GM12878 (cell line): ENCODE data around the gene SVIP. TPM values are rescaled to one million over a fixed set of nuclear protein-coding genes. Genes with fewer than 3 reads are reported as not detected.

Experiments used
- ATAC-seq: fragments of 200-7000 bp; cut with Tn5 transposase; 3 replicates; pipeline ENCODE4 v1.9.1; 2020; ENCODE audit warnings: mild to moderate bottlenecking, moderate library complexity
- BruUV-seq: library from RNA; stranded (reverse); fragments of 400-500 nt; replicated peaks from 2 replicates; lab custom pipeline; 2021; lab: Mats Ljungman, UMichigan
- CTCF ChIA-PET: fragments of 300-600 bp; sonication (Branson Sonifier 250); formaldehyde crosslinking; extraction: SDS; loops from one replicate; lab custom pipeline; 2021; ENCODE audit warnings: inconsistent platforms; lab: Yijun Ruan, JAX
- POLR2A ChIA-PET: fragments of 350-600 bp; formaldehyde crosslinking; extraction: SDS; loops from one replicate; lab custom pipeline; 2021; ENCODE audit warnings: inconsistent platforms; lab: Charles Lee
- RAD21 ChIA-PET: fragments of 300-600 bp; sonication (Branson Sonifier 250); formaldehyde crosslinking; loops from one replicate; lab custom pipeline; 2023; ENCODE audit warnings: antibody characterized with exemption; ENCODE audit not compliant: unreplicated experiment; lab: Charles Lee
- SMC1A ChIA-PET: fragments of 300-600 bp; sonication (Branson Sonifier 250); formaldehyde crosslinking; loops from one replicate; lab custom pipeline; 2023; ENCODE audit not compliant: unreplicated experiment, uncharacterized antibody; lab: Charles Lee
- DNase-seq: peaks from one replicate; pipeline ENCODE4 v3.0.0-alpha.2; 2011; ENCODE audit warnings: low read depth, low spot score
- FAIRE-seq: peaks from 3 replicates; lab custom pipeline; 2011; peaks lifted over from hg19 to GRCh38; lab: Jason Lieb, UNC
- H2AFZ ChIP-seq: 2 replicates; pipeline ENCODE4 v1.6.0; 2011; ENCODE audit warnings: low read depth, low read length, control low read depth; ENCODE audit not compliant: control insufficient read depth
- H3K27ac ChIP-seq: 2 replicates; pipeline ENCODE4 v1.5.1; 2011; ENCODE audit warnings: control low read depth; ENCODE audit not compliant: control insufficient read depth, insufficient read depth
- H3K27me3 ChIP-seq, 2 experiments: replicated peaks in 1 of 2; 2 replicates each; pipeline versions ENCODE4 v1.6.0 to v1.6.1; 2011; ENCODE audit warnings: low read length in 1 of 2; ENCODE audit not compliant: control insufficient read depth in 2 of 2, insufficient read depth in 2 of 2
- H3K36me3 ChIP-seq, 2 experiments: 2 replicates each; pipeline ENCODE4 v1.5.1; 2011; ENCODE audit warnings: low read length in 1 of 2; ENCODE audit not compliant: control insufficient read depth in 2 of 2, insufficient read depth in 2 of 2
- H3K4me1 ChIP-seq: 2 replicates; pipeline ENCODE4 v1.6.1; 2011; ENCODE audit warnings: mild to moderate bottlenecking, low read length, moderate library complexity, mixed read lengths; ENCODE audit not compliant: control insufficient read depth, insufficient read depth
- H3K4me2 ChIP-seq: 2 replicates; pipeline ENCODE4 v1.6.0; 2011; ENCODE audit warnings: control low read depth; ENCODE audit not compliant: control insufficient read depth, insufficient read depth
- H3K4me3 ChIP-seq: fragments of 200-600 bp; sonication (generic); 2 replicates; pipeline ENCODE4 v1.5.1; 2016
- H3K79me2 ChIP-seq: 2 replicates; pipeline ENCODE4 v1.6.0; 2011; ENCODE audit warnings: low read length; ENCODE audit not compliant: control insufficient read depth, insufficient read depth
- H3K9ac ChIP-seq: 2 replicates; pipeline ENCODE4 v1.8.0; 2011; ENCODE audit warnings: low read length, control low read depth, mixed read lengths; ENCODE audit not compliant: control insufficient read depth, insufficient read depth
- H3K9me3 ChIP-seq: replicated peaks from 3 replicates; pipeline ENCODE4 v1.5.1; 2011; ENCODE audit warnings: mild to moderate bottlenecking, low read length; ENCODE audit not compliant: control insufficient read depth, insufficient read depth
- H4K20me1 ChIP-seq: 2 replicates; pipeline ENCODE4 v1.6.0; 2011; ENCODE audit not compliant: control insufficient read depth, insufficient read depth
- ETV6 ChIP-seq, 2 experiments: fragments of 450-650 bp in 1 of 2; IDR thresholded peaks in 1 of 2; conservative IDR thresholded peaks in 1 of 2; 2 replicates each; pipeline ENCODE4 v1.6.1; 2014; ENCODE audit warnings: antibody characterized with exemption in 1 of 2, borderline replicate concordance in 1 of 2, low read depth in 1 of 2, mild to moderate bottlenecking in 1 of 2, moderate library complexity in 1 of 2
- EZH2 ChIP-seq: IDR thresholded peaks from 2 replicates; pipeline ENCODE4 v1.6.1; 2012; ENCODE audit warnings: low read depth, mild to moderate bottlenecking, control low read depth, inconsistent platforms, low read length, borderline replicate concordance; ENCODE audit not compliant: control insufficient read depth
- GABPA ChIP-seq: IDR thresholded peaks from 2 replicates; pipeline ENCODE4 v1.6.1; 2014; ENCODE audit warnings: antibody characterized with exemption, low read depth, mild to moderate bottlenecking, inconsistent platforms
- HDAC2 ChIP-seq: fragments of 200-600 bp; sonication (generic); IDR thresholded peaks from 2 replicates; pipeline ENCODE4 v1.6.1; 2017
- IKZF1 ChIP-seq: fragments of 450-650 bp; conservative IDR thresholded peaks from 2 replicates; pipeline ENCODE4 v1.6.1; 2017; ENCODE audit warnings: antibody characterized with exemption, mild to moderate bottlenecking
- NR2F1 ChIP-seq: fragments of 450-650 bp; conservative IDR thresholded peaks from 2 replicates; pipeline ENCODE4 v1.6.1; 2017; ENCODE audit warnings: mild to moderate bottlenecking
- POLR2AphosphoS5 ChIP-seq: IDR thresholded peaks from 2 replicates; pipeline ENCODE4 v1.6.1; 2011; ENCODE audit warnings: mild to moderate bottlenecking, low read length, inconsistent platforms
- STAT1 ChIP-seq: fragments of 450-650 bp; conservative IDR thresholded peaks from 2 replicates; pipeline ENCODE4 v1.6.1; 2014; ENCODE audit warnings: antibody characterized with exemption, mild to moderate bottlenecking
- TBL1XR1 ChIP-seq: IDR thresholded peaks from 2 replicates; pipeline ENCODE4 v1.6.1; 2012; ENCODE audit warnings: low read depth, low read length, improper control_type of control experiment
- TCF3 ChIP-seq: IDR thresholded peaks from 2 replicates; pipeline ENCODE4 v1.6.1; 2012; ENCODE audit warnings: low read depth, mild to moderate bottlenecking, low read length, borderline replicate concordance; ENCODE audit not compliant: insufficient read depth
- WGBS: methylation state at CpG from one replicate; pipeline ENCODE4 v1.1.6; 2016; ENCODE audit warnings: low lambda C conversion rate; ENCODE audit not compliant: insufficient replicate concordance, insufficient coverage; ENCODE audit errors: missing lambda C conversion rate; 5-methylcytosine and 5-hydroxymethylcytosine counted together
- in situ Hi-C: fragments of 300-500 bp; cut with MboI; formaldehyde crosslinking; loops from 9 replicates; pipeline ENCODE4 v1.14.3; 2018; ENCODE audit warnings: mixed read lengths
- intact Hi-C: fragments of 100-400 bp; cut with micrococcal nuclease; formaldehyde crosslinking; loops from one replicate; pipeline ENCODE4 v1.14.2; 2022; ENCODE audit not compliant: unreplicated experiment
- polyA plus RNA-seq, 11 experiments: library from polyadenylated mRNA; depleted of rRNA in 4 of 11; unstranded in 6 of 11; stranded (reverse) in 5 of 11; fragments of >200 nt; fragmentation: Nextera tagmentation in 4 of 11; fragmentation: Illumina TruSeq in 1 of 11; extraction: Ambion mirVana in 4 of 11; extraction: Trizol in 1 of 11; gene quantifications; 1 replicate in 1 of 11; 2 replicates in 10 of 11; pipeline versions ENCODE4 v1.2.1 to v1.2.3, GENCODE V29; 2011 to 2016; ENCODE audit warnings: inconsistent platforms in 2 of 11, missing spikeins in 2 of 11, low read depth in 1 of 11
- total RNA-seq, 4 experiments: library from RNA; depleted of rRNA in 3 of 4; stranded (reverse); fragments of >200 nt in 3 of 4; fragmentation: Illumina TruSeq in 1 of 4; extraction: Trizol in 1 of 4; gene quantifications; 2 replicates each; pipeline versions ENCODE4 v1.2.1 to v1.2.3, GENCODE V29; 2013 to 2021
- TF ChIP-seq, protein P1 (sequence below): fragments of 450-650 bp; IDR thresholded peaks from 2 replicates; pipeline ENCODE4 v1.6.1; 2017; ENCODE audit warnings: mild to moderate bottlenecking, moderate library complexity
- TF ChIP-seq, protein P2 (sequence below): IDR thresholded peaks from 2 replicates; pipeline ENCODE4 v1.6.1; 2012; ENCODE audit warnings: low read depth, low read length, improper control_type of control experiment
- TF ChIP-seq, protein P3 (sequence below): fragments of 450-650 bp; IDR thresholded peaks from 2 replicates; pipeline ENCODE4 v1.6.1; 2014; ENCODE audit warnings: mild to moderate bottlenecking

Gene SVIP
- total and polyA plus RNA-seq, 10 of the 15 experiments (the other 5 are each of a cell fraction or from before 2014, with no cell fraction given) = 17.8 to 78.0 (median 55.4) TPM

DNA sequence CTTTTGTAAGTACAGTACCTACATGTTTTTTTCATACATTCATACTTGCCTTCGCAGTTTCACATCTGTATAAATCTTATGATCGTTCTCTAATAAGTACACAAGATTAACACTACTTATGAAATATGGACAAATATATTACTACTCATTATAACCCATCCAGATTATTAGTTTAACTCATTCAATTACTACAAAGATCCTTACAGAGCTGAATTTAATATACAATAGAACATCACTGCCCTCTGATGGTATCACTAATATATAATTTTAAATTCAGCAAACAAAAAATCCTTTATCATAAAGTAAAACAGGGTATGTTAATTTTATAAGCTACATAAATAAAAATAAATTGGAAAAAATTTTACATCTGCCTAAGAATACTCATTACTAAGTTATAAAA lies 7.4 kb downstream of the SVIP start:
- CTCF ChIA-PET = interaction anchor here (0.6 to 2.4 kb wide), 9 partner anchors 8 to 578 kb away, joined by 3 to 11 read pairs (median 4); partner anchors contain the start of gene GAS2
- RAD21 ChIA-PET = interaction anchor here (1.5 to 1.9 kb wide), 2 partner anchors 35 to 151 kb away, joined by 6 to 8 read pairs; no protein-coding TSS in a partner anchor

More for the DNA sequence above, 7.4 kb downstream of the SVIP start:
- Histone ChIP-seq H4K20me1 (no peaks in the 10 kb centered on the region), H3K36me3 (peaks cover 4 to 8% of the 10 kb centered on the region in 2 experiments), H3K27ac (no peak overlapping the region), H3K4me1 (no peaks in the 10 kb centered on the region), H2AFZ (no peak overlapping the region), H3K9me3 (no peaks in the 10 kb centered on the region), H3K9ac (no peak overlapping the region), H3K27me3 (no peaks in the 10 kb centered on the region), H3K79me2 (no peaks in the 10 kb centered on the region), H3K4me3 (no peak overlapping the region), H3K4me2 (no peak overlapping the region)
- intact Hi-C loops (no loop called here), in situ Hi-C loops (no loop called here)
- FAIRE-seq (no peak), ATAC-seq (no peak), DNase-seq (no peak)
- TF ChIP-seq, protein P1, sequence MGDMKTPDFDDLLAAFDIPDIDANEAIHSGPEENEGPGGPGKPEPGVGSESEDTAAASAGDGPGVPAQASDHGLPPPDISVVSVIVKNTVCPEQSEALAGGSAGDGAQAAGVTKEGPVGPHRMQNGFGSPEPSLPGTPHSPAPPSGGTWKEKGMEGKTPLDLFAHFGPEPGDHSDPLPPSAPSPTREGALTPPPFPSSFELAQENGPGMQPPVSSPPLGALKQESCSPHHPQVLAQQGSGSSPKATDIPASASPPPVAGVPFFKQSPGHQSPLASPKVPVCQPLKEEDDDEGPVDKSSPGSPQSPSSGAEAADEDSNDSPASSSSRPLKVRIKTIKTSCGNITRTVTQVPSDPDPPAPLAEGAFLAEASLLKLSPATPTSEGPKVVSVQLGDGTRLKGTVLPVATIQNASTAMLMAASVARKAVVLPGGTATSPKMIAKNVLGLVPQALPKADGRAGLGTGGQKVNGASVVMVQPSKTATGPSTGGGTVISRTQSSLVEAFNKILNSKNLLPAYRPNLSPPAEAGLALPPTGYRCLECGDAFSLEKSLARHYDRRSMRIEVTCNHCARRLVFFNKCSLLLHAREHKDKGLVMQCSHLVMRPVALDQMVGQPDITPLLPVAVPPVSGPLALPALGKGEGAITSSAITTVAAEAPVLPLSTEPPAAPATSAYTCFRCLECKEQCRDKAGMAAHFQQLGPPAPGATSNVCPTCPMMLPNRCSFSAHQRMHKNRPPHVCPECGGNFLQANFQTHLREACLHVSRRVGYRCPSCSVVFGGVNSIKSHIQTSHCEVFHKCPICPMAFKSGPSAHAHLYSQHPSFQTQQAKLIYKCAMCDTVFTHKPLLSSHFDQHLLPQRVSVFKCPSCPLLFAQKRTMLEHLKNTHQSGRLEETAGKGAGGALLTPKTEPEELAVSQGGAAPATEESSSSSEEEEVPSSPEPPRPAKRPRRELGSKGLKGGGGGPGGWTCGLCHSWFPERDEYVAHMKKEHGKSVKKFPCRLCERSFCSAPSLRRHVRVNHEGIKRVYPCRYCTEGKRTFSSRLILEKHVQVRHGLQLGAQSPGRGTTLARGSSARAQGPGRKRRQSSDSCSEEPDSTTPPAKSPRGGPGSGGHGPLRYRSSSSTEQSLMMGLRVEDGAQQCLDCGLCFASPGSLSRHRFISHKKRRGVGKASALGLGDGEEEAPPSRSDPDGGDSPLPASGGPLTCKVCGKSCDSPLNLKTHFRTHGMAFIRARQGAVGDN = no peak
- TF ChIP-seq STAT1 (no peak), EZH2 (no peak), NR2F1 (no peak), TCF3 (no peak), POLR2AphosphoS5 (no peak), GABPA (no peak), HDAC2 (no peak), ETV6 (conservative IDR thresholded peaks at IDR 0.05 in 1 of 2, IDR thresholded peaks at IDR 0.05 in 1 of 2; ENCODE audit: borderline replicate concordance in 1 of 2, low read depth in 1 of 2) (no peak), TBL1XR1 (no peak), IKZF1 (no peak)
- TF ChIP-seq, protein P2, sequence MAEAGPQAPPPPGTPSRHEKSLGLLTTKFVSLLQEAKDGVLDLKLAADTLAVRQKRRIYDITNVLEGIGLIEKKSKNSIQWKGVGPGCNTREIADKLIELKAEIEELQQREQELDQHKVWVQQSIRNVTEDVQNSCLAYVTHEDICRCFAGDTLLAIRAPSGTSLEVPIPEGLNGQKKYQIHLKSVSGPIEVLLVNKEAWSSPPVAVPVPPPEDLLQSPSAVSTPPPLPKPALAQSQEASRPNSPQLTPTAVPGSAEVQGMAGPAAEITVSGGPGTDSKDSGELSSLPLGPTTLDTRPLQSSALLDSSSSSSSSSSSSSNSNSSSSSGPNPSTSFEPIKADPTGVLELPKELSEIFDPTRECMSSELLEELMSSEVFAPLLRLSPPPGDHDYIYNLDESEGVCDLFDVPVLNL = no peak
- TF ChIP-seq, protein P3, sequence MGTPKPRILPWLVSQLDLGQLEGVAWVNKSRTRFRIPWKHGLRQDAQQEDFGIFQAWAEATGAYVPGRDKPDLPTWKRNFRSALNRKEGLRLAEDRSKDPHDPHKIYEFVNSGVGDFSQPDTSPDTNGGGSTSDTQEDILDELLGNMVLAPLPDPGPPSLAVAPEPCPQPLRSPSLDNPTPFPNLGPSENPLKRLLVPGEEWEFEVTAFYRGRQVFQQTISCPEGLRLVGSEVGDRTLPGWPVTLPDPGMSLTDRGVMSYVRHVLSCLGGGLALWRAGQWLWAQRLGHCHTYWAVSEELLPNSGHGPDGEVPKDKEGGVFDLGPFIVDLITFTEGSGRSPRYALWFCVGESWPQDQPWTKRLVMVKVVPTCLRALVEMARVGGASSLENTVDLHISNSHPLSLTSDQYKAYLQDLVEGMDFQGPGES = no peak
- WGBS = 96% methylated on average over 2 of the region's 2 CpGs
- POLR2A ChIA-PET = interaction anchor here (1.1 kb wide), 1 partner anchor 13 kb away, joined by 3 read pairs; no protein-coding TSS in a partner anchor
- no TSS peak for BruUV-seq
- SMC1A ChIA-PET = interaction anchor here (0.7 to 3.0 kb wide), 9 partner anchors 8 to 151 kb away, joined by 3 to 11 read pairs (median 3); partner anchors contain the start of gene SVIP
